ENCODE measurements around the gene AMER2.

DNA sequence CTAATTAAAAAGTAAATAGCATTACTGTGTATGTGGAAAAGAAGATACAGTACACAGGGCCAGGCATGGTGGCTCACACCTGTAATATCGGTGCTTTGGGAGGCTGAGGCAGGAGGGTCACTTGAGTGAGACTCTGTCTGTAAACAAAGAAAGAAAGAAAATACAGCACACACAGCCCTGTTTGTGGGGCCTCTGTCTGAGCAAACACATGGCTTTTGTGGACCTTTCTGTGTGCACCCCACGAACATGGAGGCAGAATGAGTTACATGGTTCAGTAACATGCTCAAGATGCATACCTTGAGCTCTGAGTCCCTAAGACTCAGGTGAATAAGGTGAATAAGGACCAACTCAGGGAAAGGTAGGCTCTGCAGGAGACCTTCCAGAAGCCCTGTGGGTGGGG, 20.0 kb upstream of the AMER2 start:
- TF ChIP-seq, protein P1, sequence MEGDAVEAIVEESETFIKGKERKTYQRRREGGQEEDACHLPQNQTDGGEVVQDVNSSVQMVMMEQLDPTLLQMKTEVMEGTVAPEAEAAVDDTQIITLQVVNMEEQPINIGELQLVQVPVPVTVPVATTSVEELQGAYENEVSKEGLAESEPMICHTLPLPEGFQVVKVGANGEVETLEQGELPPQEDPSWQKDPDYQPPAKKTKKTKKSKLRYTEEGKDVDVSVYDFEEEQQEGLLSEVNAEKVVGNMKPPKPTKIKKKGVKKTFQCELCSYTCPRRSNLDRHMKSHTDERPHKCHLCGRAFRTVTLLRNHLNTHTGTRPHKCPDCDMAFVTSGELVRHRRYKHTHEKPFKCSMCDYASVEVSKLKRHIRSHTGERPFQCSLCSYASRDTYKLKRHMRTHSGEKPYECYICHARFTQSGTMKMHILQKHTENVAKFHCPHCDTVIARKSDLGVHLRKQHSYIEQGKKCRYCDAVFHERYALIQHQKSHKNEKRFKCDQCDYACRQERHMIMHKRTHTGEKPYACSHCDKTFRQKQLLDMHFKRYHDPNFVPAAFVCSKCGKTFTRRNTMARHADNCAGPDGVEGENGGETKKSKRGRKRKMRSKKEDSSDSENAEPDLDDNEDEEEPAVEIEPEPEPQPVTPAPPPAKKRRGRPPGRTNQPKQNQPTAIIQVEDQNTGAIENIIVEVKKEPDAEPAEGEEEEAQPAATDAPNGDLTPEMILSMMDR (optimal IDR thresholded peaks at IDR 0.05 in 1 of 3, IDR thresholded peaks at IDR 0.05 in 1 of 3, conservative IDR thresholded peaks at IDR 0.05 in 1 of 3; ENCODE audit: extremely low read depth in 1 of 3, insufficient read depth in 2 of 3, low read length in 3 of 3): no peak
- TF ChIP-seq EZH2 (IDR thresholded peaks at IDR 0.05; ENCODE audit: low read length): no peak

All from keratinocyte (primary cell).